NCI-H2107 treated with DMSO at 0.1 percent for 48 hours (cell line): ENCODE data around the gene MBLAC2.

Source experiments
- DNase-seq: peaks from one replicate; lab custom pipeline; 2025; ENCODE audit not compliant: unreplicated experiment; lab: John Stamatoyannopoulos, UW

The MBLAC2 gene

DNA sequence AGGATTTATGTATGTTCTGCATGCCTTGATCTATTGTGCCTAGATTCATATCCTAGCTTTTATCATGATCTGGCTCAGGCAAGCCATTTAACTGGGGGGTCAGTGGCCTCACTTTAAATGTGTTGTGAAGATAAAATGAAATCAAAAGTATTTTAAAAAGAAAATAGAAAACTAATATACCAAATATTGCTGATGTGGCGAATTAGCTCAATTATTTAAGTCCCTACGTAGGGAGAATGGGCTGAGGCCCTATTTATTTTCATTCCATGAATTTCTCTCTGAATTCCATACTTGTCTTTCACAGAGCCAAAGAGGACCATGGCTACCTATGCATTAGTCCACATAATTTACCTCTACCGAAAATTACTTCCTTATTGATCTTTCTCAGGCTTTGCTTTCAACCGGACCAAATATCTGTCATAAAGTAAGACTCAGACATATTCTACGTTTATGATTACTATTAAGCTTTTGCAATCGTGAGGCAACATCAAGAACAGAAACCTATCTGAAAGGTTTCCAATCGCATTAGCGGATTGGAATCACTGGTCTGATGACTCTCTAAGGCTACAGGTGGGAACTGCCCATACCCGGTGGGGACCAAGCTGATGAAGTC, 1.7 kb downstream of the MBLAC2 start:
- DNase-seq, result peak; percentile 31

- no peak for DNase-seq
Measured at GRCh38 chr5:90461288-90461687, 13.3 kb downstream of the MBLAC2 start.

DNA sequence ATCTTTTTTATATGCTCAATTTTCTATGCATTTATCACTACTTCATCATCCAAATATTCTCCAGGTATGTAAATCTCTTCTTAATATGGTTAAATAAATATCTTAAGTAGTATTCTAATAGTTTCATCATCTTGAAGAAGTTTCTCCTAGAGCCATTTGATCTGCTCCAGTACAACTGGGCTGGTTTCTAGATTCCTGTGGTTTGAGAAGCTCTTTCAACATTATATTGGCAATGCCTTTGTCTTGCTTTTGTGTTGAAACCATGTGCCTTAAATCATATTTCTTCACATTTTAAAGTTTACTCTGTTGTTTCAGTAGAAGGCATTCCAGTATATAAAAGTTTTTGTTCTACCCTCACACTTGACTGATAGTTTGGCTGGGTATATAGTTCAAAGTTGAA, 27.6 kb downstream of the MBLAC2 start:
- DNase-seq, result no peak

- no peak for DNase-seq
Measured at GRCh38 chr5:90440644-90441043, 33.9 kb downstream of the MBLAC2 start.

- no peak for DNase-seq
Measured at GRCh38 chr5:90438100-90438499, 36.5 kb downstream of the MBLAC2 start.

GRCh38 chr5:90437663-90438062, 36.9 kb downstream of the MBLAC2 start:
- no peak for DNase-seq

- DNase-seq, result peak; percentile 7
Measured at GRCh38 chr5:90434116-90434714, 40.4 kb downstream of the MBLAC2 start.

GRCh38 chr5:90424245-90424644, 50.3 kb downstream of the MBLAC2 start:
- no peak for DNase-seq

DNA sequence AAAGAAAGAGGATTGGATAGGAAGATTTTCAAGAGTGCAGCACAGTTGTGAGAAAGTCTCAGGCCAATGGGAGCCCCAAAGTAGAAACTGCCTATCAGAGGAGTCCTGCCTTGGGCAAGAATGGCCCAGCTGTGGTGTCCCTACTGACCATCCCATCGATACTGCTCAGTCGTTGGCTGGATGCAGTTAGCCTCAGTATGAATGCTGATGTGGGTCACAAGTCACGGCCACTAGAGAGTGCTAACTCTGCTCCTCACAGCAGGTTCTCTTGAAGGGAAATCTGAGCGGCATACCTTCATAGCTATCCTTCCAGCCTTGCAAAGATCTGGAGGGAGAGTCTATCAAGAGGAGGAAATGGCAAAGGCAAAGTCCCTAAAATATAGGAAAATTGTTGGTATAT, 53.4 kb downstream of the MBLAC2 start:
- DNase-seq, result no peak

- no peak for DNase-seq
Measured at GRCh38 chr5:90418214-90418613, 56.4 kb downstream of the MBLAC2 start.

GRCh38 chr5:90410178-90410762, 64.3 kb downstream of the MBLAC2 start:
- peak; percentile 19 for DNase-seq

GRCh38 chr5:90409318-90410177, 65.0 kb downstream of the MBLAC2 start, which contains the start of gene CETN3:
Gene CETN3 (minus strand): TSS chr5:90409756. CDS start chr5:90409661, 95 bp downstream.
- DNase-seq, result peak; percentile 96

DNA sequence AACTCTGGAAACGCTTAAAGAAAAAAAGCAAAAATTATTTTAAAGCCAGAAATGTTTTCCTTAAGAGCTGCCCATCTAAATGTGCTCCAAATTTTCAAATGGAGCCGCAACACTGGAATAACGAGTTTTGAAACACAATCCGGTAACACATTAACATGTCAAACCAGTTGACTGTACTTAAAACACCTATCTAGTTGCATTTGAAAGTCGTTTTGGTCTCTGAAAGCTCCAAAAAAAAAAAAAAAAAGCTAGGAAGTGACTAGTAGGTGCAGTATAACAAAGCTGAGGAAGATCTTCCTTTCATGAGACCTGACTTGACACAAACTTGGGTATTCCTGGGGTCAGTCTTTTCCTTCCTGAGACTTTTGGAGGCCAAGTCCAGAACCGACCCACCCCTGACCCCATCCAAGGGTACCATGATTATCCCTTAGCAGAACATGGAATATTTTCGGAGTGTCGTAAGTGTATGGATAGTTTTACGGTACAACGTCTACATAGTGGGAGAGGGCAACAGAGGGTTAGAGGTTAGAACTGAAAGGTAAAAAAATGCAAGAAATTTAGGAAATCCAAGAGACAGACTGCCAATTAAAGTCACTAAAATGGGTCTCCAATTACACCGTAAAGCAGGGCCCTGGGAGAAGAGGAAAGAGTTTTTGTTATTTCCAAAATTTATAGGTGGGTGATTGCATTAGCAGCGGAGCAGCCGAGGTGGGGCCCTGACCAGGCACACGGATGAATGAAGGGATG, 65.8 kb downstream of the MBLAC2 start:
- DNase-seq, result no peak
